CMK (cell line): Measurements from ENCODE around the gene BNIP5.
A peak's percentile ranks its signal among the peaks of the same experiment; 100 is the strongest.

Experiments
- DNase-seq: peaks from one replicate; pipeline ENCODE4 v3.0.0-alpha.2; 2010; ENCODE audit warnings: low read depth

The BNIP5 gene

DNA sequence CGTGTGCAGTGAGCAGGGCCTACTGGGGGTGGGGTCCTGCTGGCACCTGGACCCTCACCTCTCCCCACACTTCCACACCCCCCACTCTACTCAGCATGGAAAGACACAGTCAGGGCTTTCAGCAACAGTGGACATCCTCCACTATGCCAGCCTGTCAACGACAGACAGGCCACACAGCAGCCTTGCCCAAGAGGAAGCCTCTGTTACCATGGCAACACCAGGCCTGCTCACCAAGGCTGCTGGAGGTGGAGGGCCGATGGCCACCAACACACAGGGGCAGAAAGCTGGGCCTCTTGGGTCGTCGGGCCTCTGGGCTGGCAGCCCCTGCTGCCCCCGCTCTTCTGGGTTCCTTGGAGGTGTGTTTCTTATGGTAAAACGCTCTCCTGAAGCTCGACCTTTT, 13.6 kb downstream of the BNIP5 start:
- DNase-seq: no peak

DNA sequence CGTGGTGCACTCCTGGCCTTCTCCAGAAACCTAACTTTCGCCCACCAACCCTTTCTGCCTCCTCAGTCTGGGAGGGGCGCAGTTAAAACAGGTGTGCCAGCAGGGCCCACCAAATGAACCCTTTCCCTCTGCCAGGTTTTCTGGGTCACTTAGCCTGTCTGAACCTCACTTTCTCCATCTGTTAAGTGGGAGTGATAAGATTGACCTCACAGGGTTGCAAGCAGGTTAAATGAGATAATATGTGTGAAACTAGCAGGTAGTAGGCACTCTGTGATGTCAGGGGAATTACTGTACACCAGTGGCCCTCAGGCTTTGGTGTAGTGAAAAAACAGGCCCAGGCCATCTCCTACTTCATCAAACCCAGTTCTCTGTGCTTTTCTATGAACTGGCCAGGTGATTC, 14.1 kb downstream of the BNIP5 start:
- DNase-seq: no peak

DNA sequence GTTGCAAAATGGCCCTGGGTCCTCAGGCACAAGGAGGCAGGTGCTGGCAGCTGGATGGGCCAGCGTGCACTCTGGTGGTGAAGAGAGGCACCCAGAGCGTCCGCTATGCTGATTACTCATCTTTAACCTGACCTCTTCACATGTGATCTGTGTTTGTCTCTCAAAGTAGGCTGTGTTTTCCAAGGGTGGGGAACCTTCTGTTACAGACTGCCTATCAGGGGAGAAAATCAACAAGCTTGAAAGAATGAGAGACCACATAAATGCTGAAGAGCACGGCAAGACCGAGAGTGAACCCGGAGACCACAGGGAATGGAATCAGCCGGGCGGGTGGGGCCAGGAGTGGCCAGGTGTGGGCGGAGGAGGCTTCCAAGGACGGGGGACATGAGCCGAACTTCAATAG, 16.2 kb downstream of the BNIP5 start:
- no peak for DNase-seq

DNA sequence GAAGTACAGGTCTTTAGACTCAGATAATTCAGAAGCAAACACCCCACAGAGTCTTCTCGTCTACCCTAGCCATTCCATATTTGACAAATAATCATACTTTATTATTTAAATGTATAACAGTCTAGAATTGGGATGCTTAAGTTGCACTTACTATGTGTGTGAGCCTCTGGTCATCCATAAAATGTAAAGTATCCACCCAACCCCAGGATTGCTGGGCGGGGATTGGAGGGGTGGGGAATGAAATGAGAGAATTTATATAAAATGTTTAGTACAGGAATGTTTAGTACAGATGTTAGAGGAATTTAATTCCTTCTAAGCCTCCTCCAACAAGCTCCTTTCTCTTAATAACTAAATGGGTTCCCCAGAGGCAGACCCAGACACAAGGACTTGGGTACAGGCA, 16.9 kb downstream of the BNIP5 start:
- no peak for DNase-seq

DNA sequence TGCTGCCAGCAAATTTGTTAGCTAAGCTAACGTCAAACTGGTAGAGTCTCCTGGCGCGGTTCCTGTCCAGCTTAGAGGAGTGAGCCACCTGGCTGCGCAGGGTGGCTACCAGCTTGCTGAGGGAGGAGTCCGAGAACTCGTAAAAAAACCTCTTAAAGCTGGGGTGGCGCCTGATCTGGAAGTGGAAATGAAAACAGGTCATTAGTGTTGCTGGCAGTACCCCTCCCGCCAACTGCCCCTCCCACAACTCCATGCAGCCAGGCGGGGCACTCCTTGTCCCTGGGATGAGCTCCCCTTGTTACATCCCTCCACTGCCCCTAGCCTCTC, 17.3 kb downstream of the BNIP5 start:
- no peak for DNase-seq

DNA sequence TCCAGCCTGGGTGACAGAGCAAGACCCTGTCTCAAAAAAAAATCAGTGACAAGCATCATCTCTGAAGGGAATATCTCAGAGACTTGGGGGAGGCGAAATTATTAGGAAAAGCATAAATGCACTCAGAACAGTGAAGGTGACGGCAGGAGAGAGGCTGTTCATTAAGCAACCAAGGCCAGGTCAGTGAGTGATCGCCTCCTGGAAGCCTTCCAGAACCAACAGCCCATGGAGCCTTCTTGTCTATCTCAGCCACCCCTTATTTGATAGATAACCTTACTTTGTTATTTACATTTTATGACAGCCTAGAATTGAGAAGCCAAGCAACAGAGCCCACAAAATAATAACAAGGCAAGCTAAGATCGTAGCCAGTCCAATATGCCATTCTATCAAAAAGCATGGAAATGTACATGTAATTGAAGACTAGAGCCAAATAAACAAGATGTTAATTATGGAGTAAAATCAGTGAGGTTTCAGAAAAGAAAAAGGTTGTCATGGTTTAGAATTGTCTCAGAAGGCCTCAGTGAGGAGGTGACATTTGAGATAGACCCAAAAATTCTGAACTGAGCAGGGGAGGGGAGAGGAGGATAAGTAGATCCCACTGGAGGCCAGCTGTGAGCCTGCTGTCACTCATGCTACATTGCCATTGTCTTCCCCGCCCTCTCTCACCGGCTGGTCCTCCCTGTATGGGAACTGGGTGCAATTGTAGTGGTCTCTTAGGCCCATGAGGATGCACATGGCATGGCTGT, 17.8 kb downstream of the BNIP5 start:
- no peak for DNase-seq

DNA sequence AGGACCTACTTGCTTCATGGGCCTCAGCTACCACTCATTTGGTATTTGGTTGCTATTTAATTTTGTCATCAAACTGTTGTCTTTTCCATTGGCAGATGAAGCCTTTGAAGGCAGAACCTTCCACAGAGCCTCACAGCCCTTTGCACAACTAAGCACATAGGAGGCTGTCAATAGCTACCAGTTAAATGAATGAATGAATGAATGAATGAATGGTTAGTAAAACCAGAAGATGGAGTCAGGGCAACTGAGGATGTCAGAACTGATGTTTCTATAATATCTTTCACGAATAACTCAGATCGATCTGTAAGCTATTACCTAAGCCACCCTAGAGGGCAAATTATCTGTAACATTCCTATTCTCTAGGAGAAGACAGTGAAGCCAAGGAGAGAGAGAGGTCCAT, 19.1 kb downstream of the BNIP5 start:
- no peak for DNase-seq

DNA sequence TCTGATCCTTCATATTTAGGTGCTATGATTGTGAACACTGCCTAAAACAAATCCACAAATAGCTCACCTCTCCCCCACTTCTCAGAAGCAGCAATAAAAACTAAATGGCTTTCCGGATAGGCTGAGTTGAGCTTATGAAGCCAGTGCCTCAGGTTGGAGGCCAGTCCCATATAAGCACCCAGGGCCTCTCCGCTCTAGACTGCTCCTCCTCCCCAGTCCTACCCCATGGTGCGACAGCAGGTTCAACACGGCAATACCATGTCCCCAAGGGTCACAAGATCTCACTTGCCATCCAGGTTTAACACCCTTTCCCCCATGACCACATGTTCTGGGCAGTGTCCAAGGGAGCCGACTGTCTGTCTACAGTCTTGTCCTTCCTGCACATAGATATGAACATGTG, 20.8 kb downstream of the BNIP5 start:
- DNase-seq: no peak

DNA sequence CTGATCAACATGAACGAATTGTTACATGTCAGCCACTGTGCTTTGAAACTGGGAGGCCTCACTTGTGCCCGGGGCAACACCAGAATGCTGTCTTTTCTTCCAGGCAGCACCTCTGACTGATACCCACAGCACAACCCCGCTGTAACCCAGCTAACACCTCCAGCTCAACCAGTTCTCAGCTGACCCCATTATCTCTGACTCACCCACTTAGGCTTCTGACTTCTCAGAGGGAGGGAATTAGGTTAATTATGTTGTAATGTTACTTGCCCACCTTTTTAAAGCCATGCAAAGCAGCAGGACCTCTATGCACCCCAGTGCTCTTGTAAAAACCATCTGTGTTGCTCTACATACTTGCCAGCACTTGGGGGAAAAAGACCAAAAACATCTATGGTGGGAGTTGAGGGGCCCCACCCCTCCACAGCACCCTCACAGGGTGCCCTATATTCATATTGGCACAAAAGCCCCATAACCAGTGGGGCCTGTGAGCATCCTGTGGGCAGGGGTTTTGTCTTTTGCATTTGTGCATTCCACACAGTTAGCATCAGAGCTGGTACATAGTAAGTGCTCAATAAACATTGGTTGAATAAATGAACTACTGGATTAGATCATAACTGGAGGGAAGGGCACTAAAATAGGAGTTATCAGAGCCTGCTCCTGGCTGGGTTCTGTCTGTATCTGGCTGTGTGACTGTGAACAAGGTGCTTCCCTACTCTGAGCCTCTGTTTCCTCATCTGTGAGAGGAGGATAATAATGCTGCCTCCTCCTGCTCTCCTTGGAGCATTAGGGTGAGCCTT, 22.3 kb downstream of the BNIP5 start:
- DNase-seq: no peak

DNA sequence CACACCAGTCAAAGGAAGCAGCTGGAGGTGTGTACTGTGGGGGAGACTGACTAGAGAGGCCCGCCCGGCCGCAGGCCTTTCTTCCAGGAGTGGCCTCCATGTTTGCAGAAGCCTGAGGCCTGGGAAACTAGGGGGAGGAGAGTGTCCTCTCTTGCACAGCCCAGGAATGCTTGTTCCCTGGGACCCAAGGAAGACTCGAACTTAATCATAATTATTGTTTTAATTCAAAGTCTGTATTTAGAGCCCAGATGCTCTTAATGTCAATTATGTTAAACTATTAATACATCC, 23.1 kb downstream of the BNIP5 start:
- no peak for DNase-seq

DNA sequence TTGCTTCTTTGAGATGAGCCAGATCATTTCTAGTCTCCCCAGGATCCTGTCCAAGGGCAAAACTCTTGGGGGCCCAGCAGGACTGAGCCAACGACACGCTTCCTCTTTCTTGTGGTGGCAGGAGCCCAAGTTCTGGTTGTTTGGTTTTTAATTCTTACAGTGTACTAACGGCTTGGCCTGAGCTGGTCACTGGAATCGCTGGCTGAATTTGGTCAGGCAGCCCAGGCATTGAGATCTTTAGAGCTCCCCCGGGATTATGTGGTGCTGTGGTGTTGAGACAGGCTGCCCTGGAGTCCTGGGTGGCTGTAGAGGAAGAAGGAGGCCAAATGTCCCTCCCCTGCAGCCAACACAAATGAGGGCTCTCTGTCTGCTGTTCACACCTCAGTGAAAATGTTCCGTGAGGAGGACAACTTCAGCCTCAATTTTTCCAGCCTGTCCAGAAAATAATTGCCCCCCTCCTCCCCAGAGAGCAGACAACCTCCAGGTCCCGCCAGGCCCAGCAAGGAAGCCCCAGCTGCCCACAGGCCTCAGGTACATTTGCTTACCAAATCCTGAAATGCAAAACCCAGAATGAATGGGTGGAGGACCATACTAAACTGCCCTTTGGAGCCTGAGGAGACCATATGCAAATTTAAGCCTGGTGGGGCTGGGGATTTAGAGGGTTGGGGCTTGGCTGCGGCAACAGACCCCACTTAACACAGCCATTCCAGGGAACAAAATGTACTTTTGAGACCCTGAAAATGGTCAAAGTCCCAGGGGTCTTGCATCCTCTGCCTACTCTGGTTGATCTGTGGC, 23.6 kb downstream of the BNIP5 start:
- DNase-seq: no peak

DNA sequence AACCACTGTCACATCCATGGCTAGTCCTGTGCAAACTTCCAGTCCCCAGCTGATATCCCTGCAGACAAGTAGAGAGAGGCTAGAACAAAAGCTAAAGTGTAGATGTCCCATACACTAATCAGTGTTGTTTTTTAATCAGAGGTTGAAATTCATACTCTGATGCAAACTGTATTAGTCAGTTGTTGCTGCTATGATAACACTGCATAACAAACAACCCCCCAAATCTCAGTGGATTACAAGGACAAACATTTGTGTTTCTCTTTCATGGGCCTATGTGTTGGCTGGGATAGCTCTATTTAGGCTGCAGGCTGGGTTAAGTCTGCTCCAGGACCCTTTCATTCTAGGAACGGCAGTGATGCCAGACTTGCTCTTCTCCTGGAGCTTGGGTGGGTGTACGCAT, 26.8 kb downstream of the BNIP5 start:
- no peak for DNase-seq

DNA sequence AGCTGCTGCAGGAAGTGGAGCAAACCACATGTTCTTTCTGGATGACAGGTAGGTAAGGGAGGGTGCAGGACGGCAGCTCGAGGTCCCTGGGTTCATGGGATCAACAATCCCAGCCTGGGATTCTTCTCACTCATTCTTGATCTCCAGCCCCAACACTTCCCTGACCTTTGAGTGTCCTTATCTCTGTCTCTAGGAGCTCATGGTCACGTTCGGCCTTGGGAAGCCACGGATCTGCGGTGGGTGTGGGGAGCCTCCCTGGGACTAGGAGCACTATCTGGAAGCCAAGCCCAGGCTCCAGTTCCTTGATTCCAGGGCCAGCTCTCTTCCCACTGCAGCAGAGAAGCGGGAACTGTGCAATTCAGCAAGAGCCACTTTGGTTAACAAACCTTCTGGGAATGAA, 27.5 kb downstream of the BNIP5 start:
- no peak for DNase-seq

DNA sequence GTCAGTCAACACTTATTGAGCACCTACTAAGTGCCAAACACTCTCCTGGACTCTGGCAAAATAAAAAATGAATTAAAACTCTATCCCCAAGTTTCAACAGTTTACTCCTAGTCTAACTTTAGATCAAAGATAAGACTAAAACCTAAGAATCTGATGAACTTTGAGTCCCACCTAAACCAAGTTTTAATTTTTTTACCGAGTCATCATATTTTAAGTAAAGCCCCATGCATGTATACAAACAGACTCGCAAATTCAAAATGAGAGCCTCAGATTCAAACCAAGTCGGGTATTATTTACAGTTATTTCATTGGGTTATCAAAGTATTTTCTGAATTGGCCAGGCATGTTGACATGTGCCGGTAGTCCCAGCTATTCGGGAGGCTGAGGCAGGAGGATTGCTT, 28.2 kb downstream of the BNIP5 start:
- DNase-seq: no peak

DNA sequence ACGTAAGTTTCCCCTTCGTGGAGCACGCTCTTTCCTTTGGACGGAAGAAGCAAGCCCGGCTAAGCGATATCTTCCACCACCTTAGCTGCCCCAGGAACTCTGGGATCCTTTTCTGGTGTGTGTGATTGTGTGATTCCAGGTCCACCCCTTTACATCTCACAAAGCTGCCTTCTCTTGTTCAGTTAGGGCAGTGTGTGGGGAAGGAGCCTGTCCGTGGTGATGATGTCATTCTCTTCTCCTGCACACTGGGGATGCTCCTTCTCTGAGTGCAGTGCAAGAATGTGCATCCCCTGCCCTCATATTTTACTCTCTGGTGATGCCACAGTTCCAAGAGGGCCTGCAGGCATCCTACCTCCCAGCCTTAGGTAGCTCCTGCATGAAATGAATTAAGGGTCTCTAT, 30.3 kb downstream of the BNIP5 start:
- no peak for DNase-seq

DNA sequence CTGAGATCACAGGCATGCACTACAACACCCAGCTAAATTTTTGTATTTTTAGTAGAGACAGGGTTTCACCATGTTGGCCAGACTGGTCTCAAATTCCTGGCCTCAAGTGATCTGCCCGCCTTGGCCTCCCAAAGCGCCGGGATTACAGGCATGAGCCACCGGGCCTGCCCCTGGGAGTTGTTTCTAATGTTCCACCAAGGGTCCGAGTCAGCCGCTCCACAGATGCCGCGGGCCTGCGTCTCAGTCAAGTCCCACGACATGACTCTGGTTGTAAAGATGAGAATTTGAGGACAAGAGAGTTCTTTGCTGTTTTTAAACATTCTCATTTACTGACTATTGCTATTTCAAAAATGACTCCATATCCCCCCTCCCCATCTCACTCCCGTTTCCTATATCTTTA, 30.8 kb downstream of the BNIP5 start:
- DNase-seq: no peak

DNA sequence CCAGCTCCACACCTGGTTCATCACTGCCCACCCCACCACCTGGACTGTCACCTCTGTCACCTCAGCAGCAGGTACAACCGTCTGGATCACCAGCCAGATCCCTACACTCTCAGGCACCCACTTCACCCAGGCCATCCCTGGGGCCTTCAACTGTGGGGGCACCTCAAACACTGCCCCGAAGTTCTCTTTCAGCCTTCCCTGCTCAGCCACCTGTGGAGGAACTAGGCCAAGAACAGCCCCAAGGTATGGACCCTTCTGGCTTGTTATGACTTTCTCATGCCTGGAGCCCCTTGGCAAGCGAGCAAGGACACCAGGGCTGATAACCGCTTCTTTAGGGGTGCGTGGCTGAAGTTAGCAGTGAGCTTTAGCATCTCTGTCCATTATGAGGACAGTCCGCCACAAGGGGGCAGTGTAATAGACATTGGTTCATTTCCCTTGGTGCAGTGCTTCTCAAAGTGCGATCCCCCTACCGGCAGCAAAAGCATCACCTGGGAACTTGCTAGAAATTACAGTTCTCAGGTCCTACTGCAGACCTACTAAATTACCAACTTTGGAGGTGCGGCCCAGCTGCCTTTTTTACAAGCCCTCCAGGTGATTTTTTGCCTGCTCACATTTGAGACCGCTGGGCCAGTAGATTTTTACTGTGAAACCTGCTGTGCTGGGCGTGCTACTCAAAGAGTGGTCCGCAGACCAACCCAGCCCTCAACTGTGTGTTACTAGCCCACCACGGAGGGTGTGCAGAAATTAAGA, 34.3 kb downstream of the BNIP5 start:
- DNase-seq: peak; percentile 53

DNA sequence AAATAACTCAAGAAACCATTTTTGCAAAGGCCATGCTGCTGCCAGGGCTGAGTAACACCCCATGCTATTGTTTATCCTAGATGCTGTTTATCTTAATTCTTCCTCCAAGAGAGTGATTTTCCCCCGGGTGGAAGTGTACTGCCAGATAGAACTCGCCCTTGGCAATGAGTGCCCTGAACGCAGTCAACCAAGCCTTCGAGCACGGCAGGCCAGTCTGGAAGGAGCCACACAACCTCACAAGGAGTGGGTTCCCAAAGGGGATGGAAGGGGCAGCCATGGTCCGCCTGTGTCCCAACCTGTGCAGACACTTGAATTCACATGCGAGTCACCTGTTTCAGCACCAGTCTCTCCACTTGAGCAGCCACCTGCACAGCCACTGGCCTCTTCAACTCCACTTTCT, 34.9 kb downstream of the BNIP5 start:
- no peak for DNase-seq

DNA sequence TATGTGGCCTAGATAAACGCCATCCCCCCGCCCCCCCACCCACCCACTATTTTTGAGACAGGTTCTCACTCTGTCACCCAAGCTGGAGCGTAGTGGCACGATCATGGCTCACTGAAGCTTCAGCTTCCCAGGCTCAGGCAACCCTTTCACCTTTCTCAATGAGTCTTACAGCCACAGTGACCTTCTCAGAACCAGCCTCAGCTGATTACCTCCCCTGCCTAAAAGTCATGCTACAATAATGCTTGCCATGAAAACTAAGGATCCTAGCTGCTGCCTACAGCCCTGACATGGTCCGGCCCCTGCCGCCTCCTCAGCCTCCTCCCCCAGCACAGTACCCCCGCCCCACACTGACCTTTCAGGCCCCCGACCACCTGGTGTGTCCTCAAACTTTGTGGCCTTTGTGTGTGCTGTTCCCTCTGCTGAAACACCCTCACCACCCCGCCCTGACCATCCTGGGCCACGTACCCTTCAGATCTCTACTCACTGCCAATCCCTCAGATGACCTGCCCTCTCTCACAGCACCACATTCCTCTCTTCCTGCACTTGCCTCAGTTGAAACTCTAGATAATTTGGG, 35.5 kb downstream of the BNIP5 start:
- DNase-seq: no peak

DNA sequence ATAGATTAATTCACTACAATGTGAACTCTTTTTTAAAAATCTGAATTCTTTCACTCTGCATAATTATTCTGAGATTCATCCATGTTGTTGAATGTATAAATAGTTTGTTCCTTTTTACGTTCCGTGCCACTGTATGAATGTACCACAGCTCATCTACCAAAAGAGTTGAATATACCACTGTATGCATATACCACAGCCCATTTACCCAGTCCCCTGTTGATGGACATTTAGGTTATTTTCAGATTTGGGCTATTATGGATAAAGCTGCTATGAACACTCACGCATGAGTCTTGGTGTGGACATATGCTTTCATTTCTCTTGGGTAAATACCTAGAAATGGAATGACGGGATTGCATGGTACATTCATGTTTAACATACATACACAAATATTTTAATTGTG, 38.7 kb downstream of the BNIP5 start:
- no peak for DNase-seq

DNA sequence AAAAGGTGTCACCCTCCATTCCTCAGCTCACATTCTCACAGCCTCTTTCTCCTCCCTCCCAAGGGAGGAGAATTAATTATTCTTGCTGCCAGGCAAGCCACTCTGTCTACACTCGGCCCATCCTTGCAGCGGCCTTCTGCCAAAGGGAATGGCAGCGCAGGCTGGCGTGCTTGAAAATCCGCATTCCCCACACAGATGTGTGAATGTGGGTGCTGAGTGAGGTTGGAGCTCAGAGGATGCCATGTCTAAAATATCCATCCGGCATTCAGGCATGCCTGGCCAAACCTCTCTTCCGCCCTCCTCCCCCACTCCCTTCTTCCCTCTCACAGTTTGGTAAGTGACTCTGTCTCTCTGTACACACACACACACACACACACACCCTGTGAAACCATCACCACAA, 39.2 kb downstream of the BNIP5 start:
- no peak for DNase-seq

DNA sequence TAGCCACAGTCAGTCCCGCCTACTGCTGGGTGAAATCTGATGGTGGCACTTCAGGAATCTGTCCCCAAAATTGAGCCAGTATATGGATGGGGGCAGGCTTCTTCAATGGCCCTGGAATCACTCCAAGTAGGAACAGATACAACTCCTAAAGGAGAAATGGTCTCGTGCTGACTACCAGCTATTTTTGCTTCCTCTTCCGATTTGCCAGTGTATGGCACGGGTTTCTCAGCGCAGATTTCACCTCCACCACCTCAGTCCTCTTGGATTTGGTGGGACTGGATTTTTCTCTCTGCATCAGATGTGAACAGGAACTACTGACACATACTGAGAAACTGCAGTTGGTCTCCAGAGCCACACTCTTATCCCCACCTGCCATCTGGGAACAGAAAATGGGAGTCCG, 39.6 kb downstream of the BNIP5 start:
- no peak for DNase-seq
